Panc1 (cell line): ENCODE measurements around the gene LDLRAD4.

Experiments used
- TCF7L2 ChIP-seq: IDR thresholded peaks from 2 replicates; pipeline ENCODE4 v1.6.1; 2011; ENCODE audit warnings: mild to moderate bottlenecking, low read depth, low read length, inconsistent platforms
- TF ChIP-seq, protein P1 (sequence below): fragments of 450-650 bp; IDR thresholded peaks from 2 replicates; pipeline ENCODE4 v1.5.1; 2017; ENCODE audit warnings: mild to moderate bottlenecking

DNA sequence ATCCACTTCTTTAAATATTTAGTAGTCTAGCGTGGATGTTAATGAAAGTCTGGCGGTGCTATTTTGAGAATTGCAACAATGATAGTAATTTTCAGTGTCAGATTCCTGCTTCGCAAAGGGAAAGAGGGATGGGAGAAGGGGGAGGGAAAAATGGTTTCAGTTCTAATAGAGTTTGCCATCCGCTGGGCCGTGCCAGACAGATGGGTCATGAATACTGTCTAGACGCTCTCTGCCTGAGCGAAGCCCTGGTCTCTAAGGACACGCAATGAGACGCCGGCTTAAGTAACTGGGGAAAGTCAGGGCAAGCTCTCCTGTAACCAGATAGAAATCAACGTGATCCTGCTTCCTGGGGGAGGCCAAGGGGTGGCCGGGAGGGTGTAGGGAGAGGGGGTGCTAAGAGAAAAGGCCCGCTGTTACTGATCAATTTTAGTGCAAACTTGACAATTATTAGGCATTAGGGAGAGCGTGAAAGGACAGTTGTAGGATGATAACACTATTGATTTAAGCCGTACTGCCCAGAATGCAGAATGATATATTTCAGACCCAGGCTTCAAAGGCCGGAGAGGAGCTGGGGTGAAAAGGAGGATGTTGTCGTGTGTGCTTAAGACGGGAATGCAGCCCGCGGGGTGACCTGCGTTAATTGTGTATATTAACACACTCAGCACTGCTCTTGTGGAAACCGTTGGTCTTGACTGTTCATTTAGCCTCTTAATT lies 229.2 kb downstream of the LDLRAD4 start:
- TF ChIP-seq, protein P1, sequence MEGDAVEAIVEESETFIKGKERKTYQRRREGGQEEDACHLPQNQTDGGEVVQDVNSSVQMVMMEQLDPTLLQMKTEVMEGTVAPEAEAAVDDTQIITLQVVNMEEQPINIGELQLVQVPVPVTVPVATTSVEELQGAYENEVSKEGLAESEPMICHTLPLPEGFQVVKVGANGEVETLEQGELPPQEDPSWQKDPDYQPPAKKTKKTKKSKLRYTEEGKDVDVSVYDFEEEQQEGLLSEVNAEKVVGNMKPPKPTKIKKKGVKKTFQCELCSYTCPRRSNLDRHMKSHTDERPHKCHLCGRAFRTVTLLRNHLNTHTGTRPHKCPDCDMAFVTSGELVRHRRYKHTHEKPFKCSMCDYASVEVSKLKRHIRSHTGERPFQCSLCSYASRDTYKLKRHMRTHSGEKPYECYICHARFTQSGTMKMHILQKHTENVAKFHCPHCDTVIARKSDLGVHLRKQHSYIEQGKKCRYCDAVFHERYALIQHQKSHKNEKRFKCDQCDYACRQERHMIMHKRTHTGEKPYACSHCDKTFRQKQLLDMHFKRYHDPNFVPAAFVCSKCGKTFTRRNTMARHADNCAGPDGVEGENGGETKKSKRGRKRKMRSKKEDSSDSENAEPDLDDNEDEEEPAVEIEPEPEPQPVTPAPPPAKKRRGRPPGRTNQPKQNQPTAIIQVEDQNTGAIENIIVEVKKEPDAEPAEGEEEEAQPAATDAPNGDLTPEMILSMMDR: no peak
- no peak for TF ChIP-seq TCF7L2
